Astrocyte (in vitro differentiated cells and primary cell): ENCODE results near the gene SERTAD3. TPM values are rescaled to one million over a fixed set of nuclear protein-coding genes. Genes with fewer than 3 reads are reported as not detected.
A peak's percentile ranks its signal among the peaks of the same experiment; 100 is the strongest.

Experiments used
- DNase-seq: peaks from one replicate; pipeline ENCODE4 v3.0.0-alpha.2; 2010; ENCODE audit warnings: low read depth
- FAIRE-seq: peaks from 2 replicates; lab custom pipeline; 2011; peaks lifted over from hg19 to GRCh38; lab: Jason Lieb, UNC
- H2AFZ ChIP-seq: 2 replicates; pipeline ENCODE4 v1.6.0; 2012; ENCODE audit warnings: low read depth, low read length, inconsistent platforms
- H3K27ac ChIP-seq: 2 replicates; pipeline ENCODE4 v1.5.1; 2011; ENCODE audit warnings: low read depth, low read length, inconsistent platforms
- H3K27me3 ChIP-seq: 2 replicates; pipeline ENCODE4 v1.6.0; 2011; ENCODE audit warnings: low read length, inconsistent platforms; ENCODE audit not compliant: insufficient read depth
- H3K36me3 ChIP-seq: 2 replicates; pipeline ENCODE4 v1.5.1; 2011; ENCODE audit warnings: low read length, inconsistent platforms; ENCODE audit not compliant: insufficient read depth
- H3K4me1 ChIP-seq: 2 replicates; pipeline ENCODE4 v1.5.1; 2011; ENCODE audit warnings: low read length, inconsistent platforms; ENCODE audit not compliant: insufficient read depth
- H3K4me2 ChIP-seq: 2 replicates; pipeline ENCODE4 v1.6.0; 2012; ENCODE audit warnings: low read length, inconsistent platforms
- H3K4me3 ChIP-seq: 2 replicates; pipeline ENCODE4 v1.5.1; 2011; ENCODE audit warnings: low read depth, mild to moderate bottlenecking, low read length, inconsistent platforms; ENCODE audit not compliant: insufficient read depth
- H3K79me2 ChIP-seq: 2 replicates; pipeline ENCODE4 v1.6.0; 2012; ENCODE audit warnings: mild to moderate bottlenecking, low read length, inconsistent platforms; ENCODE audit not compliant: insufficient read depth
- H3K9ac ChIP-seq: 2 replicates; pipeline ENCODE4 v1.6.0; 2012; ENCODE audit warnings: mild to moderate bottlenecking, low read length, inconsistent platforms
- H3K9me3 ChIP-seq: 2 replicates; pipeline ENCODE4 v1.5.1; 2012; ENCODE audit warnings: low read depth, mild to moderate bottlenecking, low read length, inconsistent platforms; ENCODE audit not compliant: insufficient read depth
- H4K20me1 ChIP-seq: 2 replicates; pipeline ENCODE4 v1.6.0; 2012; ENCODE audit warnings: low read length, inconsistent platforms; ENCODE audit not compliant: insufficient read depth
- H3K27ac Mint-ChIP-seq: one replicate; pipeline ENCODE4 v1.8.0; 2021; ENCODE audit warnings: mild to moderate bottlenecking, mixed read lengths; ENCODE audit not compliant: unreplicated experiment
- H3K27me3 Mint-ChIP-seq: one replicate; pipeline ENCODE4 v1.8.0; 2021; ENCODE audit warnings: low read depth, mixed read lengths; ENCODE audit not compliant: unreplicated experiment
- H3K36me3 Mint-ChIP-seq: one replicate; pipeline ENCODE4 v1.8.0; 2021; ENCODE audit warnings: low read depth, mixed read lengths; ENCODE audit not compliant: unreplicated experiment
- H3K4me1 Mint-ChIP-seq: one replicate; pipeline ENCODE4 v1.8.0; 2021; ENCODE audit warnings: low read depth, mixed read lengths; ENCODE audit not compliant: unreplicated experiment
- H3K4me3 Mint-ChIP-seq: one replicate; pipeline ENCODE4 v1.8.0; 2021; ENCODE audit warnings: mild to moderate bottlenecking, moderate library complexity, mixed read lengths; ENCODE audit not compliant: unreplicated experiment
- H3K9me3 Mint-ChIP-seq: one replicate; pipeline ENCODE4 v1.8.0; 2021; ENCODE audit warnings: mild to moderate bottlenecking, mixed read lengths; ENCODE audit not compliant: unreplicated experiment
- CTCF ChIP-seq: IDR thresholded peaks from 2 replicates; pipeline ENCODE4 v1.5.1; 2011; ENCODE audit warnings: low read depth, mild to moderate bottlenecking, inconsistent platforms, low read length, moderate library complexity; ENCODE audit not compliant: insufficient read depth
- EZH2 ChIP-seq: IDR thresholded peaks from 2 replicates; pipeline ENCODE4 v1.6.1; 2012; ENCODE audit warnings: mild to moderate bottlenecking, low read length, inconsistent platforms; ENCODE audit not compliant: insufficient read depth
- total RNA-seq: library from RNA; stranded (reverse); gene quantifications from 2 replicates; pipeline ENCODE4 v1.2.1, GENCODE V29; 2021

Gene SERTAD3
- total RNA-seq, 1 donor from 2014 or later: 49.7 TPM

- H3K4me1 Mint-ChIP-seq: peaks cover 16% of the 10 kb centered on the region
- FAIRE-seq (no peak), DNase-seq (no peak)
- no peaks in the 10 kb centered on the region for H3K9me3 ChIP-seq
- no peaks in the 10 kb centered on the region for H3K36me3 Mint-ChIP-seq
- H3K9ac ChIP-seq: no peak overlapping the region
- H3K27me3 ChIP-seq: peaks cover 5% of the 10 kb centered on the region
- H3K4me1 ChIP-seq: peaks cover 22% of the 10 kb centered on the region
- no peaks in the 10 kb centered on the region for H3K36me3 ChIP-seq
- H3K27ac ChIP-seq: no peak overlapping the region
- no peaks in the 10 kb centered on the region for H3K79me2 ChIP-seq
- no peaks in the 10 kb centered on the region for H3K9me3 Mint-ChIP-seq
- H3K4me3 Mint-ChIP-seq: no peak overlapping the region
- H3K27ac Mint-ChIP-seq: no peak overlapping the region
- no peak overlapping the region for H3K4me3 ChIP-seq
- no peak overlapping the region for H3K4me2 ChIP-seq
- H3K27me3 Mint-ChIP-seq: peaks cover 25% of the 10 kb centered on the region
- TF ChIP-seq EZH2 (no peak), CTCF (no peak)
- H2AFZ ChIP-seq: no peak overlapping the region
- H4K20me1 ChIP-seq: no peaks in the 10 kb centered on the region
Measured at GRCh38 chr19:40469011-40469410, 24.9 kb upstream of the SERTAD3 start.

GRCh38 chr19:40466985-40467734, 23.0 kb upstream of the SERTAD3 start, which contains the start of gene SPTBN4:
TSS of gene SPTBN4 (plus strand) at chr19:40467001. CDS start at chr19:40472622, 5,621 bp downstream.
- Histone ChIP-seq H3K36me3 (no peaks in the 10 kb centered on the region), H4K20me1 (no peaks in the 10 kb centered on the region), H3K79me2 (no peaks in the 10 kb centered on the region), H2AFZ (peak within 1 kb of the TSS; percentile 65), H3K9me3 (no peaks in the 10 kb centered on the region), H3K27ac (no peak within 1 kb of the TSS), H3K27me3 (peaks cover 5% of the 10 kb centered on the region), H3K4me2 (peak within 1 kb of the TSS; percentile 88), H3K4me1 (peaks cover 23% of the 10 kb centered on the region), H3K9ac (no peak within 1 kb of the TSS), H3K4me3 (peak within 1 kb of the TSS; percentile 46)
- Mint-ChIP-seq H3K36me3 (no peaks in the 10 kb centered on the region), H3K9me3 (no peaks in the 10 kb centered on the region), H3K27me3 (peaks cover 25% of the 10 kb centered on the region), H3K27ac (no peak within 1 kb of the TSS), H3K4me3 (peak within 1 kb of the TSS; percentile 91), H3K4me1 (peaks cover 16% of the 10 kb centered on the region)
- FAIRE-seq (no peak), DNase-seq (no peak)
- TF ChIP-seq EZH2 (no peak), CTCF (no peak)
